ENCODE results near the gene GPR33. TPM values are rescaled to one million over a fixed set of nuclear protein-coding genes. Genes with fewer than 3 reads are reported as not detected.

Gene GPR33
- total RNA-seq (not detected in 2 replicates), polyA plus RNA-seq (not detected in 2 replicates)

- H3K36me3 ChIP-seq = no peaks in the 10 kb centered on the region
- no peak within 1 kb of the TSS for H3K27ac ChIP-seq
- no peaks in the 10 kb centered on the region for H3K27me3 ChIP-seq
- no peaks in the 10 kb centered on the region for H3K4me1 ChIP-seq (ENCODE audit: low read depth)
- no peak for TF ChIP-seq CTCF (IDR thresholded peaks at IDR 0.05; ENCODE audit: low read depth, low read length)
- no peaks in the 10 kb centered on the region for H3K9me3 ChIP-seq (ENCODE audit: low read depth)
- no peak for DNase-seq (ENCODE audit: low read depth in 1 of 2, low spot score in 1 of 2)
- no peak within 1 kb of the TSS for H3K4me3 ChIP-seq
Measured at GRCh38 chr14:31487886-31488285, at the start of gene GPR33. GPR33 (minus strand) TSS chr14:31488039; CDS start chr14:31483965, 4,074 bp downstream.

- Histone ChIP-seq H3K9me3 (ENCODE audit: low read depth) (no peaks in the 10 kb centered on the region), H3K27me3 (no peaks in the 10 kb centered on the region), H3K36me3 (no peaks in the 10 kb centered on the region), H3K27ac (no peak overlapping the region), H3K4me3 (no peak overlapping the region), H3K4me1 (ENCODE audit: low read depth) (no peaks in the 10 kb centered on the region)
- no peak for TF ChIP-seq CTCF (IDR thresholded peaks at IDR 0.05; ENCODE audit: low read depth, low read length)
- no peak for DNase-seq (ENCODE audit: low read depth in 1 of 2, low spot score in 1 of 2)
Measured at GRCh38 chr14:31536201-31536960, 48.5 kb upstream of the GPR33 start.

GRCh38 chr14:31530136-31530535 is 42.3 kb upstream of the GPR33 start:
- H3K4me1 ChIP-seq (ENCODE audit: low read depth) = no peaks in the 10 kb centered on the region
- TF ChIP-seq CTCF (IDR thresholded peaks at IDR 0.05; ENCODE audit: low read depth, low read length) = no peak
- H3K27ac ChIP-seq = no peak overlapping the region
- no peaks in the 10 kb centered on the region for H3K9me3 ChIP-seq (ENCODE audit: low read depth)
- H3K36me3 ChIP-seq = no peaks in the 10 kb centered on the region
- H3K27me3 ChIP-seq = no peaks in the 10 kb centered on the region
- no peak overlapping the region for H3K4me3 ChIP-seq
- DNase-seq (ENCODE audit: low read depth in 1 of 2, low spot score in 1 of 2) = peak in 1 of 2 donors; percentile 15

GRCh38 chr14:31529053-31529452 is 41.2 kb upstream of the GPR33 start:
- H3K36me3 ChIP-seq = no peaks in the 10 kb centered on the region
- TF ChIP-seq CTCF (IDR thresholded peaks at IDR 0.05; ENCODE audit: low read depth, low read length) = no peak

GRCh38 chr14:31527546-31527945 is 39.7 kb upstream of the GPR33 start:
- H3K36me3 ChIP-seq = no peaks in the 10 kb centered on the region
- H3K27ac ChIP-seq = no peak overlapping the region
- H3K4me3 ChIP-seq = no peak overlapping the region
- no peaks in the 10 kb centered on the region for H3K4me1 ChIP-seq (ENCODE audit: low read depth)
- TF ChIP-seq CTCF (IDR thresholded peaks at IDR 0.05; ENCODE audit: low read depth, low read length) = no peak
- H3K27me3 ChIP-seq = no peaks in the 10 kb centered on the region
- DNase-seq (ENCODE audit: low read depth in 1 of 2, low spot score in 1 of 2) = no peak
- no peaks in the 10 kb centered on the region for H3K9me3 ChIP-seq (ENCODE audit: low read depth)

More at GRCh38 chr14:31529053-31529452, 41.2 kb upstream of the GPR33 start:
- DNase-seq (ENCODE audit: low read depth in 1 of 2, low spot score in 1 of 2) = peak in 1 of 2 donors; percentile 21
- H3K4me3 ChIP-seq = no peak overlapping the region
- H3K27me3 ChIP-seq = no peaks in the 10 kb centered on the region
- H3K9me3 ChIP-seq (ENCODE audit: low read depth) = no peaks in the 10 kb centered on the region
- H3K27ac ChIP-seq = no peak overlapping the region
- no peaks in the 10 kb centered on the region for H3K4me1 ChIP-seq (ENCODE audit: low read depth)
